ENCODE data around the gene GOLGA6L2. TPM values are rescaled to one million over a fixed set of nuclear protein-coding genes. Genes with fewer than 3 reads are reported as not detected.

The GOLGA6L2 gene
- total RNA-seq, 1 donor from 2014 or later = not detected

- TF ChIP-seq, protein P1, sequence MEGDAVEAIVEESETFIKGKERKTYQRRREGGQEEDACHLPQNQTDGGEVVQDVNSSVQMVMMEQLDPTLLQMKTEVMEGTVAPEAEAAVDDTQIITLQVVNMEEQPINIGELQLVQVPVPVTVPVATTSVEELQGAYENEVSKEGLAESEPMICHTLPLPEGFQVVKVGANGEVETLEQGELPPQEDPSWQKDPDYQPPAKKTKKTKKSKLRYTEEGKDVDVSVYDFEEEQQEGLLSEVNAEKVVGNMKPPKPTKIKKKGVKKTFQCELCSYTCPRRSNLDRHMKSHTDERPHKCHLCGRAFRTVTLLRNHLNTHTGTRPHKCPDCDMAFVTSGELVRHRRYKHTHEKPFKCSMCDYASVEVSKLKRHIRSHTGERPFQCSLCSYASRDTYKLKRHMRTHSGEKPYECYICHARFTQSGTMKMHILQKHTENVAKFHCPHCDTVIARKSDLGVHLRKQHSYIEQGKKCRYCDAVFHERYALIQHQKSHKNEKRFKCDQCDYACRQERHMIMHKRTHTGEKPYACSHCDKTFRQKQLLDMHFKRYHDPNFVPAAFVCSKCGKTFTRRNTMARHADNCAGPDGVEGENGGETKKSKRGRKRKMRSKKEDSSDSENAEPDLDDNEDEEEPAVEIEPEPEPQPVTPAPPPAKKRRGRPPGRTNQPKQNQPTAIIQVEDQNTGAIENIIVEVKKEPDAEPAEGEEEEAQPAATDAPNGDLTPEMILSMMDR (IDR thresholded peaks at IDR 0.05; ENCODE audit: partially characterized antibody, unreplicated experiment) = no peak
- no peak for DNase-seq
- Mint-ChIP-seq H3K36me3 (ENCODE audit: unreplicated experiment) (peaks cover 4% of the 10 kb centered on the region), H3K4me1 (ENCODE audit: low read depth, unreplicated experiment) (peaks cover 7% of the 10 kb centered on the region), H3K27me3 (ENCODE audit: unreplicated experiment) (no peaks in the 10 kb centered on the region), H3K27ac (ENCODE audit: unreplicated experiment) (no peak overlapping the region), H3K9me3 (ENCODE audit: unreplicated experiment) (peaks cover 2% of the 10 kb centered on the region), H3K4me3 (ENCODE audit: unreplicated experiment) (no peak overlapping the region)
These were observed 35.2 kb upstream of the GOLGA6L2 start for GRCh38 chr15:23482228-23482627.

GRCh38 chr15:23477920-23478319 lies 30.9 kb upstream of the GOLGA6L2 start:
- H3K9me3 Mint-ChIP-seq (ENCODE audit: unreplicated experiment) = peaks cover 2% of the 10 kb centered on the region
- DNase-seq = no peak
- no peaks in the 10 kb centered on the region for H3K4me1 Mint-ChIP-seq (ENCODE audit: low read depth, unreplicated experiment)
- TF ChIP-seq, protein P1 (IDR thresholded peaks at IDR 0.05; ENCODE audit: partially characterized antibody, unreplicated experiment) = no peak
- no peak overlapping the region for H3K27ac Mint-ChIP-seq (ENCODE audit: unreplicated experiment)
- peaks cover 4% of the 10 kb centered on the region for H3K36me3 Mint-ChIP-seq (ENCODE audit: unreplicated experiment)
- H3K4me3 Mint-ChIP-seq (ENCODE audit: unreplicated experiment) = no peak overlapping the region
- H3K27me3 Mint-ChIP-seq (ENCODE audit: unreplicated experiment) = no peaks in the 10 kb centered on the region

GRCh38 chr15:23472678-23473077 lies 25.6 kb upstream of the GOLGA6L2 start:
- TF ChIP-seq, protein P1 (IDR thresholded peaks at IDR 0.05; ENCODE audit: partially characterized antibody, unreplicated experiment) = no peak
- no peaks in the 10 kb centered on the region for H3K9me3 Mint-ChIP-seq (ENCODE audit: unreplicated experiment)
- no peak overlapping the region for H3K27ac Mint-ChIP-seq (ENCODE audit: unreplicated experiment)
- H3K36me3 Mint-ChIP-seq (ENCODE audit: unreplicated experiment) = no peaks in the 10 kb centered on the region
- no peaks in the 10 kb centered on the region for H3K4me1 Mint-ChIP-seq (ENCODE audit: low read depth, unreplicated experiment)
- no peak overlapping the region for H3K4me3 Mint-ChIP-seq (ENCODE audit: unreplicated experiment)
- H3K27me3 Mint-ChIP-seq (ENCODE audit: unreplicated experiment) = no peaks in the 10 kb centered on the region
- no peak for DNase-seq

DNA sequence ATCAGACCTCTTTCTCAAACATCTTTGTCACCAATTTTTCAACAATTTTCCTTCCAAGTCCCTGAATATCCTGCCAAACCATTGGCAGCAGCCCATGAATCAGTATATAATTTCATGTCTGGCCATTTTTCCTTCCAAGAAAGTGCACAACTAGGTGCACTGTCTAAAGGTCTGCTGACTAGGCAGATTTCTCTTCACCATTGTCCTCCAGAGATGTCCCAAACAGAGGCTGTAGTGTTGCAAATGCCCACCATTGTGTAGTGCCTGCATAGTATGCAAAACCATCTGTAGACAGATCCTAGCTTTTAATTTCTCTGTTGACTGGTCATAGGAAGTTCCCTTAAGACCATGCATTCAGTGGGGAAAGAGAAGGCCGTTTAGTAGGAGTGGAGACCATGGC lies 25.0 kb upstream of the GOLGA6L2 start:
- TF ChIP-seq, protein P1 (IDR thresholded peaks at IDR 0.05; ENCODE audit: partially characterized antibody, unreplicated experiment) = no peak
- H3K27me3 Mint-ChIP-seq (ENCODE audit: unreplicated experiment) = no peaks in the 10 kb centered on the region
- H3K9me3 Mint-ChIP-seq (ENCODE audit: unreplicated experiment) = no peaks in the 10 kb centered on the region

GRCh38 chr15:23467110-23467600 lies 20.1 kb upstream of the GOLGA6L2 start:
- Mint-ChIP-seq H3K27me3 (ENCODE audit: unreplicated experiment) (no peaks in the 10 kb centered on the region), H3K36me3 (ENCODE audit: unreplicated experiment) (no peaks in the 10 kb centered on the region), H3K27ac (ENCODE audit: unreplicated experiment) (no peak overlapping the region), H3K9me3 (ENCODE audit: unreplicated experiment) (no peaks in the 10 kb centered on the region), H3K4me1 (ENCODE audit: low read depth, unreplicated experiment) (no peaks in the 10 kb centered on the region), H3K4me3 (ENCODE audit: unreplicated experiment) (no peak overlapping the region)
- DNase-seq = no peak
- TF ChIP-seq, protein P1 (IDR thresholded peaks at IDR 0.05; ENCODE audit: partially characterized antibody, unreplicated experiment) = peak; percentile 61

More for the DNA sequence above, 25.0 kb upstream of the GOLGA6L2 start:
- Mint-ChIP-seq H3K4me1 (ENCODE audit: low read depth, unreplicated experiment) (no peaks in the 10 kb centered on the region), H3K27ac (ENCODE audit: unreplicated experiment) (no peak overlapping the region), H3K4me3 (ENCODE audit: unreplicated experiment) (no peak overlapping the region), H3K36me3 (ENCODE audit: unreplicated experiment) (no peaks in the 10 kb centered on the region)
- DNase-seq = no peak

Measured in glutamatergic neuron (in vitro differentiated cells).